ENCODE measurements around the gene ACOT12. TPM values are rescaled to one million over a fixed set of nuclear protein-coding genes. Genes with fewer than 3 reads are reported as not detected.
A peak's percentile ranks its signal among the peaks of the same experiment; 100 is the strongest.
"Not testable (repeated sequence)": the region's sequence is repeated elsewhere in the genome, so short reads cannot be mapped to it uniquely, and the experiment has no call there.

ACOT12 gene
- total RNA-seq, 1 experiment from 2014 or later = not detected

- no peak for DNase-seq (ENCODE audit: low spot score)
- in situ Hi-C loops (cut with HindIII; ENCODE audit: low sequenced_read_pairs) = no loop called here
Measured at GRCh38 chr5:81308836-81309235, 85.1 kb downstream of the ACOT12 start.

DNA sequence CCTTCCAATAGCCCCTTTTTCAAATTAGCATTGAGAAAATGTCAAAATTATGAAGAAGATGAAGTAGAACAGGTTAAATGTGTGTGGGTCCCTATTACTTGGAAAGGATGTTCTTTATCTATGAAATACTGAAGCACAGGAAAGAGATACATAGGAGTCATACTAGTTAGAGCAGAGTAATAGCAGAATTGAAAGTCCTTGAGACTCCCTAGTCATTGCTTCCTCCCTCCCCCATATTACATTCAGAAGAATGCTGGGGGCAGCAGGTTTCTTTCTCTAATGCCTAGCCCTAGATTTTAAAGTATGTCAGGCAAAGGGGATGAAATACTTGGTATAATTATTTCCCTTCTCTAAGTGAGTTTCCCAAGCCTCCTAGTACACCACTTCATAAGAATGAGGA, 88.1 kb downstream of the ACOT12 start:
- in situ Hi-C loops (cut with HindIII; ENCODE audit: low sequenced_read_pairs) = no loop called here
- no peak for DNase-seq (ENCODE audit: low spot score)

GRCh38 chr5:81303563-81303962, 90.4 kb downstream of the ACOT12 start:
- no peak for DNase-seq (ENCODE audit: low spot score)
- in situ Hi-C loops (cut with HindIII; ENCODE audit: low sequenced_read_pairs) = no loop called here

GRCh38 chr5:81302596-81302995, 91.3 kb downstream of the ACOT12 start:
- in situ Hi-C loops (cut with HindIII; ENCODE audit: low sequenced_read_pairs) = no loop called here
- DNase-seq (ENCODE audit: low spot score) = no peak

DNA sequence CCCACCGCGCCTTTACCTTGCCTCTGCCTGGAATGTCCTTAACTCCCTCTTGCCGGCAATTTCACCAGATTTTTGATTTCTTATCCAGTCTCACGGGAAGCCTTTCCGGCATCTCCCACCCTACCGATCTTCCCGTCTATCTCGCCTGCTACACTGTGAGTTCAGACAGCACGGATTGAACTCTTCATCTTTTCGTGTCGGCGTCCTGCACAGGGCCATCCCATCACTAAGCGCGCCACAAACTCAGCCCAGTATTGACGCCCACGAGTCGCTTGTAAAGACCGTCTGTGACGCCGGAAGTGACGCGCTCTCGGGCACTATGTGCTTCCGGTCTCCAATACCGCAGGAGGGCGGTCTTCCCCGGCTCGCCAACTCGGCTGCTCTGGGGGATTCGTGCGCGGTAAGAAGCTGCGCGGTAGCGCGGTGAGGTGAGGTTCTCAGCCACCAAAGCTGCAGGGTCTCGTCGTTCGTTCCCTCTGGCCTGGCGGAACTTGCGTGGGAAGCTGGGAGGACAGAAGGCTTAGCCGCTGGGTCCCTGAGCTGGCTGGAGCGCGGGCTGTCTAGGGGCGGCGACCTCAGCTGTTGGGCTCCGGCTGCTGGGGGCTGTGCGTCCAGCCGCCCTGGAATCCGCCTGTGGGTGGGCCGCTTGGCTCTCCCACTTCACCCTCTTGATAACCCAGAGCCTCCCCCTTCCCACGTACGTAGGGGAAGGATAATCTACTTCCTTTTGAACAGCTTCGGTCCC, 92.5 kb downstream of the ACOT12 start, which contains the start of gene ZCCHC9:
Gene ZCCHC9 (plus strand): TSS at position 317 of the 745 bp plus-strand sequence. CDS start 3,171 bp downstream, outside the sequence.
- in situ Hi-C loops (cut with HindIII; ENCODE audit: low sequenced_read_pairs) = no loop called here
- DNase-seq (ENCODE audit: low spot score) = peak; percentile 96

DNA sequence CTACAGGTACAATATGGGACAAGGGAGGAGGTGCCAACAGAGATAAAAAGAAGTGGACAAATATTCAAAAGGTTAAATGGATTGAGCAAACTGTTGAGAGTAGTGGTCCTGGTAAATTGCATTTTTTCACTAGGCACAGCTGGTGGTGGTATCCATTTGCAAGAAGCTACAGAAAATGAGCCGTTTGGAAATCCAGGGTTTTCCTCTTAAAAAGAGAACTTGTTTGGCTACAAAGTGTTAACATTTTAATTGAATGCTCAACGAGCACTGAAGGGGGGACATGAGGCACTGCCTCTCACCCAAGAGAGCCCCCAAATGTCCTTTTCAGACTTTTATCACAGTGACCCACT, 93.0 kb downstream of the ACOT12 start:
- in situ Hi-C loops (cut with HindIII; ENCODE audit: low sequenced_read_pairs) = no loop called here

DNA sequence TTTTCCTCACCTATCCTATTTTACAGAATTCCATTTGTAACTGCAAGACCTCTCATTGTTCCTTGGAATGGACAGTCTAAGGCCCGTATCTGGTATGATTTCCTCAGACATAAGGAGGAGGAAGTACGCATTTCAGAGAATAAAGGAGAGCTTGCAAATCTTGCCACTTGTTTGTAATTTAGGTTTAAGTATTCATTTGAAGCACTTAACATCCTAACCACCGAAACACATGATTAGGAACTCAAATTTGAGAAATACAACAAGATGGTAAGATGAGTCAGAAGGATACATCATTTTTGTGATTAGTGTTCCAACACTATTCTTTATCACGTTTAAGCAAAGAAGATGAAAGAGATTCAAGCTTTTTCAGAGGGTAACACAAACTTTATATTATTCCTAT, 96.4 kb downstream of the ACOT12 start:
- in situ Hi-C loops (cut with HindIII; ENCODE audit: low sequenced_read_pairs) = no loop called here

More for the DNA sequence above, 93.0 kb downstream of the ACOT12 start:
- DNase-seq (ENCODE audit: low spot score) = no peak

DNA sequence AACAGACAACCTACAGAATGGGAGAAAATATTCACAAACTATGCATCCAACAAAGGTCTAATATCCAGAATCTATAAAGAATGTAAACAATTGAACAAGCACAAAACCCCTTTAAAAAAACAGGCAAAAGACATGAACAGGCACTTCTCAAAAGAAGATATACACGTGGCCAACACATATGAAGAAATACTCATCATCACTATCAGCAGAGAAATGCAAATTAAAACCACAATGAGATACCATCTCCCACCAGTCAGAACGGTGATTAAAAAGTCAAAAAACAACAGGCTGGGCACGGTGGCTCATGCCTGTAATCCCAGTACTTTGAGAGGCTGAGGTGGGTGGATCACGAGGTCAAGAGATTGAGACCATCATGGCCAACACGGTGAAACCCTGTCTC, 99.9 kb downstream of the ACOT12 start:
- in situ Hi-C loops (cut with HindIII; ENCODE audit: low sequenced_read_pairs); DNase-seq (ENCODE audit: low spot score): not testable (repeated sequence)

More for the DNA sequence above, 96.4 kb downstream of the ACOT12 start:
- no peak for DNase-seq (ENCODE audit: low spot score)

DNA sequence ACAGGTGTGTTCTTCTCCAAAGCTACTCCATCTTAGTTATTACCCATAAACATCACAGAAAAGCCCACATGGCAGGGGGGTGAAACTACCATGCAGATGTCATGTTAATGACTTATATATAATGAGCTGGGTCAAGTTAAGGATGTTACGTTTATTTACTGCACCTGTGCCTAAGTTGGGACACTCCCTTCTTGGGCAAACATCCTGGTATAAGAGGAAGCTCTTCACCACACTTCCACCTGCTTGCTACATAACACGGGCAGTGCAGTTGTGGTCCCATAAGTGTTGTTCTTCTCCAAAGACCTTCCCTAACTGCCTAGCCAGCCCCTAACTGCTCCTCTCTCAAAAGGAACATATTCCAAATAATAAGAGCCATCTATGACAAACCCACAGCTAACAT, 101.8 kb downstream of the ACOT12 start:
- in situ Hi-C loops (cut with HindIII; ENCODE audit: low sequenced_read_pairs) = no loop called here

GRCh38 chr5:81290146-81290545, 103.8 kb downstream of the ACOT12 start:
- no peak for DNase-seq (ENCODE audit: low spot score)
- in situ Hi-C loops (cut with HindIII; ENCODE audit: low sequenced_read_pairs) = no loop called here

More for the DNA sequence above, 101.8 kb downstream of the ACOT12 start:
- no peak for DNase-seq (ENCODE audit: low spot score)

- no peak for DNase-seq (ENCODE audit: low spot score)
Measured at GRCh38 chr5:81288021-81288433, 105.9 kb downstream of the ACOT12 start.

DNA sequence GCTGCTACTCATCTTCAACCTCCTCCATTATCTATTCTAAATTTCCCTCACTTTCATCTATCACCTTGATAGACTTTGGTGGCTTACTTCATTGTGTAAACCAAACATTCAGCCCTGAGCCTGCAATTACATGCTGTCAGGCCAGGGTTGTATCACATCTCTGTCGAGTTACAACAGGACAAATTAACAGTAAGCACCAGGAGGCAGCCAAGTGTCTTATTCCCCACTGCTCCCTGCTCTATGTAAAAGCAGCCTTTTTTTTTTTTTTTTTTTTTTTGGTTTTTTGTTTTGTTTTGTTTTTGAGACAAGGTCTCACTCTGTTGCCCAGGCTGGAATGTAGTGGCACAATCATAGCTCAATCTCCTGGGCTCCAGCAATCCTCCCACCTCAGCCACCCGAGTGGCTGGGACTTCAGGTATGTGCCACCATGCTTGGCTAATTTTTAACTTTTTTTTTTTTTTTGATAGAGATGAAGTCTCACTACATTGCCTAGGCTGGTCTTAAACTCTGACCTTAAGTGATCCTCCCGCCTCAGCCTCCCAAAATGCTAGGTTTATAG, 107.8 kb downstream of the ACOT12 start:
- in situ Hi-C loops (cut with HindIII; ENCODE audit: low sequenced_read_pairs) = no loop called here
- no peak for DNase-seq (ENCODE audit: low spot score)

More at GRCh38 chr5:81288021-81288433, 105.9 kb downstream of the ACOT12 start:
- in situ Hi-C loops (cut with HindIII; ENCODE audit: low sequenced_read_pairs) = no loop called here

DNA sequence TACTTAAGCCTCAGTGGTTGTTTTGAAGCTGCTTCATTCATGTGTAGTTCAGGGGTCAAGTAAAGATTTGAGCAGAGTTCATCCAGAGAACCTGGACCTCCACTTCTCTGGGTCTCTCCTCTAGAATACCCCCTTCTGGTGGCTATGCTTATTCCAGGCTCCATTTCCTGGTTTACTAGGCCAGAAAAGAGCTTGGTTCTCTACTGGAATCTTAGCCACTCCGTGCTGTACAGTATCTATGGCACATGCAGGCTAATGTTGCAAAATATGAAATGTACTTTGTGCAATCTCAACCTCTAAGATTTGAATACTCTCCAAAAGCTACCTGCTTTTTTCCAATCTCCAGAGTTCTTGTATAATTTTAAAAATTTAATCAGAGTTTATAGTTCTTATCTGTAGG, 110.0 kb downstream of the ACOT12 start:
- in situ Hi-C loops (cut with HindIII; ENCODE audit: low sequenced_read_pairs) = no loop called here
- no peak for DNase-seq (ENCODE audit: low spot score)

Other genes with a start within 250 kb of the ACOT12 start
- gene CKMT2, start 160.8 kb downstream of the ACOT12 start, total RNA-seq (2014; rRNA removed; shearing (Covaris generic)) = not detected in 2 replicates
- gene ZCCHC9, start 92.5 kb downstream of the ACOT12 start, total RNA-seq (2014; rRNA removed; shearing (Covaris generic)) = 54.1 and 74.7 TPM in 2 replicates

Data from G401 (cell line).